ENCODE data around the gene TUBGCP5.
A peak's percentile ranks its signal among the peaks of the same experiment; 100 is the strongest.
"Not testable (repeated sequence)": the region's sequence is repeated elsewhere in the genome, so short reads cannot be mapped to it uniquely, and the experiment has no call there.

Gene TUBGCP5

GRCh38 chr15:23039143-23039916, at the start of gene TUBGCP5:
TSS of gene TUBGCP5 (minus strand) at chr15:23039569. CDS start at chr15:23039543, 26 bp downstream.
- peak within 1 kb of the TSS; percentile 58 for H3K27ac ChIP-seq (ENCODE audit: low read depth, low read length)
- no peaks in the 10 kb centered on the region for H3K27me3 ChIP-seq (ENCODE audit: control insufficient read depth in 1 of 2, insufficient read depth in 2 of 2, low read length in 2 of 2)

DNA sequence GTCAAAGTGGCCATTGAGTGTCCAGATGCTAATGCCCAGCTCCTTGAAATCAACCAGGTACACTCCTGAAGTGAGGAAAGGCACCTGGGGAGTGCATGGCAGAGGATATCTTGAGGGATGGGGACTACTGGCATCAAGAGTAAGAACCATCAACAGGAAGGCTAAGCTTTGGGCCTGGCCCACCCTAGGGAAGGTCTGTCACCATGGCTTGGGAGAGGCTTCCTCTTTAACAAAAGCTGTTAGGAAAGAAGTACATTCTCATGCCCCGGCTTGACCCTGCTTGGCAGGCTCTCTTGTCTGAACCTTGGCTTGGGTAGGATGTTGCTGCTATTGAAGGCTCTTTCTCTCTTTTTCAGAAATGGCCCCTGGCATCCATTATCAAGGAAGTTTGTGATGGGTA, 43.7 kb upstream of the TUBGCP5 start:
- Histone ChIP-seq H3K9ac (ENCODE audit: low read depth in 1 of 2, low read length in 2 of 2) (no peak overlapping the region), H3K4me1 (ENCODE audit: control insufficient read depth in 1 of 2, insufficient read depth in 2 of 2, low read length in 2 of 2) (no peaks in the 10 kb centered on the region), H3K27me3 (ENCODE audit: control insufficient read depth in 1 of 2, insufficient read depth in 2 of 2, low read length in 2 of 2) (no peaks in the 10 kb centered on the region), H3K9me3 (ENCODE audit: control insufficient read depth in 1 of 2, low read length in 2 of 2) (no peaks in the 10 kb centered on the region), H3K4me3 (ENCODE audit: low read depth in 1 of 2, low read length in 2 of 2) (no peak overlapping the region), H3K36me3 (ENCODE audit: control insufficient read depth in 1 of 2, insufficient read depth in 2 of 2, low read length in 2 of 2) (no peaks in the 10 kb centered on the region), H3K27ac (ENCODE audit: low read depth, low read length) (no peak overlapping the region)

More at GRCh38 chr15:23039143-23039916, at the start of gene TUBGCP5:
- Histone ChIP-seq H3K4me3 (ENCODE audit: low read depth in 1 of 2, low read length in 2 of 2) (peak within 1 kb of the TSS; percentile 79 to 88), H3K4me1 (ENCODE audit: control insufficient read depth in 1 of 2, insufficient read depth in 2 of 2, low read length in 2 of 2) (peaks cover 7 to 15% of the 10 kb centered on the region in 2 donors), H3K9me3 (ENCODE audit: control insufficient read depth in 1 of 2, low read length in 2 of 2) (no peaks in the 10 kb centered on the region), H3K9ac (ENCODE audit: low read depth in 1 of 2, low read length in 2 of 2) (peak within 1 kb of the TSS; percentile 80 to 82), H3K36me3 (ENCODE audit: control insufficient read depth in 1 of 2, insufficient read depth in 2 of 2, low read length in 2 of 2) (peaks cover 0 to 9% of the 10 kb centered on the region in 2 donors)

DNA sequence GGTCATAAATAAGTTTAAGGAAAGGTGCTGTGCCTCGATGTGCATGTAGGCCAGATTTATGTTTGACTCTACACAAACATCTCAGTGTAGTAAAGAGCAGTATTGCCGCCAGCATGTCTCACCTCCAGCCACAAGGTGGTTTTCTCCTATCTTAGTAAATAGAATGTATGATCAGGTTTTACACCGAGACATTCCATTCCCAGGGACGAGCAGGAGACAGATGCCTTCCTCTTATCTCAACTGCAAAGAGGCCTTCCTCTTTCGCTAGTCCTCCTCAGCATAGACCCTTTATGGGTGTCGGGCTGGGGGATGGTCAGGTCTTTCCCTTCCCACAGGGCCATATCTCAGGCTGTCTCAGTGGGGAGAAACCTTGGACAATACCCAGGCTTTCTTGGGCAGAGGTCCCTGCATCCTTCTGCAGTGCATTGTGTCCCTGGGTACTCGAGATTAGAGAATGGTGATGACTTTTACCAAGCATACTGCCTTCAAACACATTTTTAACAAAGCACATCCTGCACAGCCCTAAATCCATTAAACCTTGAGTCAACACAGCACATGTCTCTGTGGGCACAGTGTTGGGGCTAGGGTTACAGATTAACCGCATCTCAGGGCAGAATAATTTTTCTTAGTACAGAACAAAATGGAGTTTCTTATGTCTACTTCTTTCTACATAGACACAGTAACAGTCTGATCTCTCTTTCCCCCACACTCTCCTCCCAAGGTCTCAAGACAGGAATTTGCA, 42.8 kb upstream of the TUBGCP5 start:
- H3K27ac ChIP-seq (ENCODE audit: low read depth, low read length); H3K4me1 ChIP-seq (ENCODE audit: control insufficient read depth in 1 of 2, insufficient read depth in 2 of 2, low read length in 2 of 2); H3K9ac ChIP-seq (ENCODE audit: low read depth in 1 of 2, low read length in 2 of 2); H3K27me3 ChIP-seq (ENCODE audit: control insufficient read depth in 1 of 2, insufficient read depth in 2 of 2, low read length in 2 of 2); H3K9me3 ChIP-seq (ENCODE audit: control insufficient read depth in 1 of 2, low read length in 2 of 2); H3K4me3 ChIP-seq (ENCODE audit: low read depth in 1 of 2, low read length in 2 of 2); H3K36me3 ChIP-seq (ENCODE audit: control insufficient read depth in 1 of 2, insufficient read depth in 2 of 2, low read length in 2 of 2): not testable (repeated sequence)

DNA sequence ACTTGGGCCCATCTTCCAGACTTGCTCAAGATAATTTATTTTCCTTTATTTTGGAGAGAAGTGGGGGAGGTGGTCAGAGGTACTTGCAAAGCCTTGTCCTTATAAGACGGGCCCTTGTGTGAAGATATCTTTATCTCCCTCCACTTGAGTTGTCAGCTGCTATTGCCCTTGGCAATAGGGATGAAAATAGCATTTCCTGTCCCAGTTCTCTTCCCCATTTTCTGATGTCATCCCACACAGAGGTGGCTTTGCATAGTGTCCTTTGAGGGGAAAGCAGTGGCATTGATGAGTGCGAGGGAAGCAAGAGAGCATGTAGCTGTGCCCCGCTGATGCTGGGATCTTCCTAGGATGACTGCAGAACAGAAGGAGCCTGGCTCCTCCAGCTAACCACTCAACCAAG, 41.9 kb upstream of the TUBGCP5 start:
- Histone ChIP-seq H3K4me3 (ENCODE audit: low read depth in 1 of 2, low read length in 2 of 2) (no peak overlapping the region), H3K36me3 (ENCODE audit: control insufficient read depth in 1 of 2, insufficient read depth in 2 of 2, low read length in 2 of 2) (no peaks in the 10 kb centered on the region), H3K4me1 (ENCODE audit: control insufficient read depth in 1 of 2, insufficient read depth in 2 of 2, low read length in 2 of 2) (no peaks in the 10 kb centered on the region), H3K9ac (ENCODE audit: low read depth in 1 of 2, low read length in 2 of 2) (no peak overlapping the region), H3K27ac (ENCODE audit: low read depth, low read length) (no peak overlapping the region), H3K9me3 (ENCODE audit: control insufficient read depth in 1 of 2, low read length in 2 of 2) (no peaks in the 10 kb centered on the region), H3K27me3 (ENCODE audit: control insufficient read depth in 1 of 2, insufficient read depth in 2 of 2, low read length in 2 of 2) (no peaks in the 10 kb centered on the region)

DNA sequence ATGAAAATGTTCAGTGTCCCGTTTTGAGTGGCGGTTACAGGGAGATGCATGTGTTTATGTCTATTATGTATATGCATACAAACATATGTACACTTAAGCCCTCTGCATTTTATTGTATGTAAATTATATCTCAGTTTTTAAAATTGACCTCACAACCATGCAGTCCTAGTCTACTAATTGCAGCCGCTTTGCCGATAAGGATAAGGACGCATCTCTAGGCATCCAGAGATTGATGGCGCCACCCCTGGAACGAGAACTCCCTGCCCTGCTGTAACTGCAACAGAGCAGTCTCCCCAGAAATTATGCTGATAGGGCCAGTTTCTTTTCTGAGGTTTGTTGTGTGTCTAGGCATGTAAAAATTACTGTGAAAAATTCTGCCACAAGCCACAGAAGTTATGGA, 40.4 kb upstream of the TUBGCP5 start:
- no peaks in the 10 kb centered on the region for H3K36me3 ChIP-seq (ENCODE audit: control insufficient read depth in 1 of 2, insufficient read depth in 2 of 2, low read length in 2 of 2)
- no peak overlapping the region for H3K4me3 ChIP-seq (ENCODE audit: low read depth in 1 of 2, low read length in 2 of 2)
- H3K9ac ChIP-seq (ENCODE audit: low read depth in 1 of 2, low read length in 2 of 2), result no peak overlapping the region
- no peaks in the 10 kb centered on the region for H3K9me3 ChIP-seq (ENCODE audit: control insufficient read depth in 1 of 2, low read length in 2 of 2)
- no peak overlapping the region for H3K27ac ChIP-seq (ENCODE audit: low read depth, low read length)
- peaks cover 0 to 7% of the 10 kb centered on the region in 2 donors for H3K27me3 ChIP-seq (ENCODE audit: control insufficient read depth in 1 of 2, insufficient read depth in 2 of 2, low read length in 2 of 2)
- H3K4me1 ChIP-seq (ENCODE audit: control insufficient read depth in 1 of 2, insufficient read depth in 2 of 2, low read length in 2 of 2), result no peaks in the 10 kb centered on the region

DNA sequence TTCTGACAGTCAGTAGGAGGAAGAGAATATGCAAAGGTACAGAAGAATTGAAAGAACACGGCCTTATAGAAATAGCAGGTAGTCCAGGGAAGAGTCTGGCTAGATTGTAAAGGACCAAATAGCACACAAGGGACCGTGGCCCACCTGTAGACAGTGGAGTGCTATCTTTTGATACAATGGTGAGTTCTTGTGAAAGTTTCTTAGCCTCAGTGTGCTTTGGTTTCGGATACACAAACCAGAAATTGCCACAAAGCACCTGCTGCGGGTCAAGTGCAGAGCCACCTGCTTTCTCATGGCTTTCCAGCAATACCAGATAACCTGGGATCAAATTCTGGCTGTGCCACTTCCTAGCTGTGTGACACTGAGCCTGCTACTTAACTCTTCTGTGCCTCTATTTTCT, 36.6 kb upstream of the TUBGCP5 start:
- Histone ChIP-seq H3K4me3 (ENCODE audit: low read depth in 1 of 2, low read length in 2 of 2) (no peak overlapping the region), H3K9ac (ENCODE audit: low read depth in 1 of 2, low read length in 2 of 2) (no peak overlapping the region), H3K27ac (ENCODE audit: low read depth, low read length) (no peak overlapping the region), H3K36me3 (ENCODE audit: control insufficient read depth in 1 of 2, insufficient read depth in 2 of 2, low read length in 2 of 2) (no peaks in the 10 kb centered on the region), H3K27me3 (ENCODE audit: control insufficient read depth in 1 of 2, insufficient read depth in 2 of 2, low read length in 2 of 2) (peaks cover 3 to 20% of the 10 kb centered on the region in 2 donors), H3K9me3 (ENCODE audit: control insufficient read depth in 1 of 2, low read length in 2 of 2) (no peaks in the 10 kb centered on the region), H3K4me1 (ENCODE audit: control insufficient read depth in 1 of 2, insufficient read depth in 2 of 2, low read length in 2 of 2) (no peaks in the 10 kb centered on the region)

DNA sequence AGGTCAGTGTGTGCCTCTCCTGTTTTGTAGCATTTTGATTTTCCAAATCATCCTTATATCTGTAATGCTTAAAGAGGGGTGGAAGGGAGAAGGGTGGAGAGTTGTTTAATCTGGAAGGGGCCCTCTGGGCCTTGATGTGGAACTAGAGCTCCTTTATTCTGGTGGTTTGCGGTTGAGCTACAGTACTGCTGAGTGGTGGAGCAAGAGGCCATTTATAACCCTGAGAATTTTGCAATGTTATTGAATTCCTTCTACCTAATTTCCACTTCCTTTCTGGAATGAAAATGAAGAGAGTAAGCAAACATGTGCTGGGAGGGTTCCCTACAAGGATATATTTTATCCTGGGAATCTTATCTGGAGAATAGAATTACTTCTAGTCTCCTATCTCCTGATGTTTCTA, 35.3 kb upstream of the TUBGCP5 start:
- Histone ChIP-seq H3K27me3 (ENCODE audit: control insufficient read depth in 1 of 2, insufficient read depth in 2 of 2, low read length in 2 of 2) (peaks cover 3 to 20% of the 10 kb centered on the region in 2 donors), H3K36me3 (ENCODE audit: control insufficient read depth in 1 of 2, insufficient read depth in 2 of 2, low read length in 2 of 2) (no peaks in the 10 kb centered on the region), H3K9ac (ENCODE audit: low read depth in 1 of 2, low read length in 2 of 2) (no peak overlapping the region), H3K4me1 (ENCODE audit: control insufficient read depth in 1 of 2, insufficient read depth in 2 of 2, low read length in 2 of 2) (no peaks in the 10 kb centered on the region), H3K9me3 (ENCODE audit: control insufficient read depth in 1 of 2, low read length in 2 of 2) (no peaks in the 10 kb centered on the region), H3K4me3 (ENCODE audit: low read depth in 1 of 2, low read length in 2 of 2) (no peak overlapping the region), H3K27ac (ENCODE audit: low read depth, low read length) (no peak overlapping the region)

DNA sequence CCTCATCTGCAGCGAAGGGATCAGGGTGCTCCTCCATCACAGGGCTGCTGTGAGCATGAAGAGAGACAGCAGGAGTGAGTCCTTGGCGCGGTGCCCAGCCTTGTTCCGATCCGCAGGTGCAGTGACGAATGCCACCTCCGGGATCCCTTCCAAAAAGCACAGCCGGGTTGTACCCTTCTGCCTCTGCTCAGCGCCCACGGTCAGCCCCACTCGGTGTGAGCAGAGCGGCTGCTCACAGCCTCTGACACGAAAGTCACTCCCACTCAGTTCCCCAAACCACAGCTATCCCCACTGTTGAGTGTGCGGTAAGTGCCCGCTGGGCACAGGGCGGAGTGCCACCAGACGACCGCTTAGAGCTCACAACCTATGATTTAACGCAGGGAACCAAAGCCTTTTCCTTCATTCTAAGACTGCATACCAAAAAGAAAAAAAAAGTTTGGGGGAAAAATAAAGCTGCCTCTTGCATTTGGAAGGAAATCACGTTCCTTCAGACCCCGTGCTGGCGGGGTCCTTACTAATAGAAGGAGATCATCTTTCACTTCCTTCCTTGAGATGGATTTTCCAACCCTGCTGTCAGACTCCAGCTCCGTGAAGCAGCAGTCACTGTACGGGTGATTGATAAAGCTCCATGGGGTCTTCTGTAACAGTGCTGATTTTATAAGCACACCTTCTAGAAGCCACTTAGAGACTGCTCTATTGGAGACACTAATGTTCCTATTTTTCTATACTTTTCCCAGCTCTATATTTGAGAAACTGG, 34.7 kb upstream of the TUBGCP5 start:
- Histone ChIP-seq H3K27ac (ENCODE audit: low read depth, low read length) (no peak overlapping the region), H3K9ac (ENCODE audit: low read depth in 1 of 2, low read length in 2 of 2) (no peak overlapping the region), H3K27me3 (ENCODE audit: control insufficient read depth in 1 of 2, insufficient read depth in 2 of 2, low read length in 2 of 2) (peaks cover 3 to 20% of the 10 kb centered on the region in 2 donors), H3K4me1 (ENCODE audit: control insufficient read depth in 1 of 2, insufficient read depth in 2 of 2, low read length in 2 of 2) (no peaks in the 10 kb centered on the region), H3K4me3 (ENCODE audit: low read depth in 1 of 2, low read length in 2 of 2) (no peak overlapping the region), H3K36me3 (ENCODE audit: control insufficient read depth in 1 of 2, insufficient read depth in 2 of 2, low read length in 2 of 2) (no peaks in the 10 kb centered on the region), H3K9me3 (ENCODE audit: control insufficient read depth in 1 of 2, low read length in 2 of 2) (no peaks in the 10 kb centered on the region)

- Histone ChIP-seq H3K4me1 (ENCODE audit: control insufficient read depth in 1 of 2, insufficient read depth in 2 of 2, low read length in 2 of 2) (no peaks in the 10 kb centered on the region), H3K27me3 (ENCODE audit: control insufficient read depth in 1 of 2, insufficient read depth in 2 of 2, low read length in 2 of 2) (peaks cover 3 to 20% of the 10 kb centered on the region in 2 donors), H3K36me3 (ENCODE audit: control insufficient read depth in 1 of 2, insufficient read depth in 2 of 2, low read length in 2 of 2) (no peaks in the 10 kb centered on the region), H3K4me3 (ENCODE audit: low read depth in 1 of 2, low read length in 2 of 2) (no peak overlapping the region), H3K9me3 (ENCODE audit: control insufficient read depth in 1 of 2, low read length in 2 of 2) (no peaks in the 10 kb centered on the region), H3K27ac (ENCODE audit: low read depth, low read length) (no peak overlapping the region), H3K9ac (ENCODE audit: low read depth in 1 of 2, low read length in 2 of 2) (no peak overlapping the region)
Measured at GRCh38 chr15:23072633-23073032, 33.3 kb upstream of the TUBGCP5 start.
